GM11168 (cell line): ENCODE measurements around the gene TMEM214.

Source experiments
- in situ Hi-C: fragments of 300-500 bp; cut with MboI; formaldehyde crosslinking; loops from one replicate; pipeline ENCODE4 v1.12.0; 2022; ENCODE audit warnings: low sequenced_read_pairs; ENCODE audit not compliant: unreplicated experiment

Gene TMEM214

GRCh38 chr2:27080140-27080469, 47.3 kb downstream of the TMEM214 start:
- in situ Hi-C loops: no loop called here

- in situ Hi-C loops: no loop called here
These were observed 47.8 kb downstream of the TMEM214 start for GRCh38 chr2:27080603-27080936.

- in situ Hi-C loops: no loop called here
These were observed 49.4 kb downstream of the TMEM214 start for GRCh38 chr2:27081984-27082772.

GRCh38 chr2:27082773-27083409, 50.1 kb downstream of the TMEM214 start:
- in situ Hi-C loops: no loop called here

- in situ Hi-C loops: no loop called here
These were observed 50.9 kb downstream of the TMEM214 start for GRCh38 chr2:27083410-27084296.

- in situ Hi-C loops: no loop called here
These were observed 51.7 kb downstream of the TMEM214 start for GRCh38 chr2:27084297-27085061.

- in situ Hi-C loops: no loop called here
These were observed 52.4 kb downstream of the TMEM214 start for GRCh38 chr2:27085062-27085672.

- in situ Hi-C loops: no loop called here
These were observed 52.9 kb downstream of the TMEM214 start for GRCh38 chr2:27085673-27086089.

- in situ Hi-C loops: no loop called here
These were observed 53.4 kb downstream of the TMEM214 start for GRCh38 chr2:27086090-27086723.

GRCh38 chr2:27086724-27087593, 54.2 kb downstream of the TMEM214 start, which contains the start of gene KHK:
KHK (plus strand) TSS chr2:27086772; CDS start chr2:27087260, 488 bp downstream.
- in situ Hi-C loops: no loop called here

GRCh38 chr2:27087823-27088410, 55.2 kb downstream of the TMEM214 start:
- in situ Hi-C loops: no loop called here

- in situ Hi-C loops: no loop called here
These were observed 55.9 kb downstream of the TMEM214 start for GRCh38 chr2:27088634-27089033.

GRCh38 chr2:27089111-27089954, 56.6 kb downstream of the TMEM214 start:
- in situ Hi-C loops: no loop called here
